SW480 (cell line): ENCODE results near the gene XRCC5.
A peak's percentile ranks its signal among the peaks of the same experiment; 100 is the strongest.
"Not testable (repeated sequence)": the region's sequence is repeated elsewhere in the genome, so short reads cannot be mapped to it uniquely, and the experiment has no call there.

Source experiments
- DNase-seq: peaks from one replicate; pipeline ENCODE4 v3.0.0-alpha.2; 2016; ENCODE audit warnings: low spot score

XRCC5 gene

GRCh38 chr2:216108967-216109921, at the start of gene XRCC5:
Gene XRCC5 (plus strand): TSS chr2:216109348. CDS start chr2:216109437, 89 bp downstream.
- DNase-seq = peak; percentile 93

- DNase-seq = no peak
Measured at GRCh38 chr2:216064014-216064630, 45.0 kb upstream of the XRCC5 start.

- no peak for DNase-seq
Measured at GRCh38 chr2:216064665-216065064, 44.5 kb upstream of the XRCC5 start.

GRCh38 chr2:216066230-216066629, 42.9 kb upstream of the XRCC5 start:
- DNase-seq = no peak

GRCh38 chr2:216069028-216069427, 40.1 kb upstream of the XRCC5 start:
- no peak for DNase-seq

- DNase-seq = no peak
Measured at GRCh38 chr2:216070195-216070594, 39.0 kb upstream of the XRCC5 start.

- no peak for DNase-seq
Measured at GRCh38 chr2:216071111-216071851, 37.9 kb upstream of the XRCC5 start.

GRCh38 chr2:216072473-216072872, 36.7 kb upstream of the XRCC5 start:
- DNase-seq = no peak

GRCh38 chr2:216073773-216074172, 35.4 kb upstream of the XRCC5 start:
- no peak for DNase-seq

GRCh38 chr2:216074380-216074779, 34.8 kb upstream of the XRCC5 start:
- DNase-seq = no peak

GRCh38 chr2:216074794-216075193, 34.4 kb upstream of the XRCC5 start:
- no peak for DNase-seq

- no peak for DNase-seq
Measured at GRCh38 chr2:216075510-216076485, 33.4 kb upstream of the XRCC5 start.

- DNase-seq = peak; percentile 23
Measured at GRCh38 chr2:216078776-216079175, 30.4 kb upstream of the XRCC5 start.

- not testable (repeated sequence) for DNase-seq
Measured at GRCh38 chr2:216080048-216080447, 29.1 kb upstream of the XRCC5 start.

GRCh38 chr2:216081012-216081411, 28.1 kb upstream of the XRCC5 start:
- no peak for DNase-seq

- DNase-seq = peak; percentile 73
Measured at GRCh38 chr2:216081487-216082116, 27.5 kb upstream of the XRCC5 start, which contains the start of the genes PECR and TMEM169. Gene PECR (minus strand): TSS chr2:216081809. CDS start chr2:216081741, 68 bp downstream. Gene TMEM169 (plus strand): TSS chr2:216081919. CDS start chr2:216095964, 14,045 bp downstream.

- peak; percentile 29 for DNase-seq
Measured at GRCh38 chr2:216082117-216082711, 26.9 kb upstream of the XRCC5 start.

GRCh38 chr2:216082805-216083204, 26.3 kb upstream of the XRCC5 start:
- peak; percentile 42 for DNase-seq

GRCh38 chr2:216083464-216084281, 25.5 kb upstream of the XRCC5 start:
- peak; percentile 96 for DNase-seq
